Osteoblast (primary cell): ENCODE measurements around the gene SOX5. TPM values are rescaled to one million over a fixed set of nuclear protein-coding genes. Genes with fewer than 3 reads are reported as not detected.

ENCODE experiments used
- DNase-seq: peaks from one replicate; pipeline ENCODE4 v3.0.0; 2011; ENCODE audit warnings: low spot score, mixed read lengths; ENCODE audit not compliant: insufficient read length; ENCODE audit errors: missing footprints
- H2AFZ ChIP-seq: 2 replicates; pipeline ENCODE4 v1.6.0; 2011; ENCODE audit warnings: mild to moderate bottlenecking, low read length
- H3K27ac ChIP-seq: 2 replicates; pipeline ENCODE4 v1.5.1; 2011; ENCODE audit warnings: mild to moderate bottlenecking, low read depth, low read length, moderate library complexity
- H3K27me3 ChIP-seq: 2 replicates; pipeline ENCODE4 v1.6.0; 2012; ENCODE audit warnings: mild to moderate bottlenecking, control low read depth, inconsistent platforms, low read length, moderate library complexity; ENCODE audit not compliant: insufficient read depth
- H3K36me3 ChIP-seq: 2 replicates; pipeline ENCODE4 v1.5.1; 2011; ENCODE audit warnings: mild to moderate bottlenecking, low read length, control low read depth, moderate library complexity; ENCODE audit not compliant: insufficient read depth
- H3K4me1 ChIP-seq: 2 replicates; pipeline ENCODE4 v1.5.1; 2011; ENCODE audit warnings: mild to moderate bottlenecking, low read length, control low read depth, moderate library complexity; ENCODE audit not compliant: insufficient read depth
- H3K4me2 ChIP-seq: 2 replicates; pipeline ENCODE4 v1.6.0; 2011; ENCODE audit warnings: mild to moderate bottlenecking, low read length; ENCODE audit not compliant: insufficient read depth
- H3K4me3 ChIP-seq: fragments of 200-600 bp; sonication (generic); 3 replicates; pipeline ENCODE4 v1.5.1; 2012; ENCODE audit warnings: mild to moderate bottlenecking, low read length, inconsistent platforms; ENCODE audit not compliant: insufficient read depth
- H3K79me2 ChIP-seq: 2 replicates; pipeline ENCODE4 v1.6.0; 2012; ENCODE audit warnings: mild to moderate bottlenecking, low read length, control low read depth, inconsistent platforms; ENCODE audit not compliant: insufficient read depth
- H3K9me3 ChIP-seq: 2 replicates; pipeline ENCODE4 v1.5.1; 2011; ENCODE audit warnings: low read depth, low read length, control low read depth
- H4K20me1 ChIP-seq: 2 replicates; pipeline ENCODE4 v1.6.0; 2012; ENCODE audit warnings: mild to moderate bottlenecking, low read length, control low read depth; ENCODE audit not compliant: insufficient read depth
- total RNA-seq: library from RNA; depleted of rRNA; stranded (reverse); fragments of >200 nt; gene quantifications from 2 replicates; pipeline ENCODE4 v1.2.3, GENCODE V29; 2012
- TF ChIP-seq, protein P1 (sequence below): IDR thresholded peaks from 2 replicates; pipeline ENCODE4 v1.5.1; 2011; ENCODE audit warnings: mild to moderate bottlenecking, low read depth, low read length, moderate library complexity; ENCODE audit errors: extremely low read depth

SOX5 gene
- total RNA-seq, 1 donor, result 5.1 TPM

- H3K27ac ChIP-seq, result no peak overlapping the region
- DNase-seq, result no peak
- H3K79me2 ChIP-seq, result no peaks in the 10 kb centered on the region
- H3K9me3 ChIP-seq, result no peaks in the 10 kb centered on the region
- H3K27me3 ChIP-seq, result no peaks in the 10 kb centered on the region
- TF ChIP-seq, protein P1, sequence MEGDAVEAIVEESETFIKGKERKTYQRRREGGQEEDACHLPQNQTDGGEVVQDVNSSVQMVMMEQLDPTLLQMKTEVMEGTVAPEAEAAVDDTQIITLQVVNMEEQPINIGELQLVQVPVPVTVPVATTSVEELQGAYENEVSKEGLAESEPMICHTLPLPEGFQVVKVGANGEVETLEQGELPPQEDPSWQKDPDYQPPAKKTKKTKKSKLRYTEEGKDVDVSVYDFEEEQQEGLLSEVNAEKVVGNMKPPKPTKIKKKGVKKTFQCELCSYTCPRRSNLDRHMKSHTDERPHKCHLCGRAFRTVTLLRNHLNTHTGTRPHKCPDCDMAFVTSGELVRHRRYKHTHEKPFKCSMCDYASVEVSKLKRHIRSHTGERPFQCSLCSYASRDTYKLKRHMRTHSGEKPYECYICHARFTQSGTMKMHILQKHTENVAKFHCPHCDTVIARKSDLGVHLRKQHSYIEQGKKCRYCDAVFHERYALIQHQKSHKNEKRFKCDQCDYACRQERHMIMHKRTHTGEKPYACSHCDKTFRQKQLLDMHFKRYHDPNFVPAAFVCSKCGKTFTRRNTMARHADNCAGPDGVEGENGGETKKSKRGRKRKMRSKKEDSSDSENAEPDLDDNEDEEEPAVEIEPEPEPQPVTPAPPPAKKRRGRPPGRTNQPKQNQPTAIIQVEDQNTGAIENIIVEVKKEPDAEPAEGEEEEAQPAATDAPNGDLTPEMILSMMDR, result no peak
- no peaks in the 10 kb centered on the region for H4K20me1 ChIP-seq
- H3K4me2 ChIP-seq, result no peak overlapping the region
- no peaks in the 10 kb centered on the region for H3K4me1 ChIP-seq
- no peaks in the 10 kb centered on the region for H3K36me3 ChIP-seq
- no peak overlapping the region for H3K4me3 ChIP-seq
- H2AFZ ChIP-seq, result no peak overlapping the region
Measured at GRCh38 chr12:23552417-23552816, 397.1 kb downstream of the SOX5 start.

- Histone ChIP-seq H3K79me2 (no peaks in the 10 kb centered on the region), H2AFZ (no peak overlapping the region), H3K4me2 (no peak overlapping the region), H3K4me3 (no peak overlapping the region), H3K27me3 (no peaks in the 10 kb centered on the region), H3K27ac (no peak overlapping the region), H3K36me3 (no peaks in the 10 kb centered on the region), H3K9me3 (no peaks in the 10 kb centered on the region), H3K4me1 (no peaks in the 10 kb centered on the region), H4K20me1 (no peaks in the 10 kb centered on the region)
- DNase-seq, result no peak
- TF ChIP-seq, protein P1, result no peak
Measured at GRCh38 chr12:23550753-23551152, 398.7 kb downstream of the SOX5 start.

- H2AFZ ChIP-seq, result no peak overlapping the region
- H3K9me3 ChIP-seq, result no peaks in the 10 kb centered on the region
- H3K36me3 ChIP-seq, result no peaks in the 10 kb centered on the region
- no peaks in the 10 kb centered on the region for H3K27me3 ChIP-seq
- no peak overlapping the region for H3K4me3 ChIP-seq
- H3K27ac ChIP-seq, result no peak overlapping the region
- TF ChIP-seq, protein P1, result no peak
- no peaks in the 10 kb centered on the region for H3K4me1 ChIP-seq
- no peaks in the 10 kb centered on the region for H3K79me2 ChIP-seq
- H4K20me1 ChIP-seq, result no peaks in the 10 kb centered on the region
- H3K4me2 ChIP-seq, result no peak overlapping the region
- no peak for DNase-seq
Measured at GRCh38 chr12:23548742-23549141, 400.7 kb downstream of the SOX5 start.

DNA sequence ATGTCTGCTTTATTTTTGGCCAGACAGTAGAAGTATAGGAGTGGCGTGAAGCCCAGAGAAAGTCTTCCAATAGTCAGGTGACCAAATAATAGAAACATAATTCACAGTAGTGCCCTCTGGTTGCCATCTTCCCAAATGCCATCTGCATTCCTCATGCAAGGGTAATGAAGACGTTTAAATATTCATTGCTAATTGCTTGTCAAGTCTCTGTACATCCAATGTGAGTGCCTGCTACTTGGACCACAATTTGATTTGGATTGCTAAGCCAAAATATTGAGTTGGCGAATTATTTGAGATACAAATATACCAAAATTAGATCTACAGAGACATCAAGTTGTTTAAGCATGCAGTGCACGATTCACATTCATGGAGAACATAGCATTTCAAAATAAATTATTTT, 402.7 kb downstream of the SOX5 start:
- no peaks in the 10 kb centered on the region for H3K79me2 ChIP-seq
- no peaks in the 10 kb centered on the region for H3K4me1 ChIP-seq
- TF ChIP-seq, protein P1, result no peak
- no peaks in the 10 kb centered on the region for H4K20me1 ChIP-seq
- H3K9me3 ChIP-seq, result no peaks in the 10 kb centered on the region
- H2AFZ ChIP-seq, result no peak overlapping the region
- H3K27me3 ChIP-seq, result no peaks in the 10 kb centered on the region
- DNase-seq, result no peak
- H3K36me3 ChIP-seq, result no peaks in the 10 kb centered on the region
- H3K27ac ChIP-seq, result no peak overlapping the region
- H3K4me2 ChIP-seq, result no peak overlapping the region
- no peak overlapping the region for H3K4me3 ChIP-seq
